Neural cell (in vitro differentiated cells): Measurements from ENCODE around the gene BIK. TPM values are rescaled to one million over a fixed set of nuclear protein-coding genes. Genes with fewer than 3 reads are reported as not detected.

ENCODE experiments used
- H2AFZ ChIP-seq: fragments of 200-600, 300-800 bp; sonication (generic), shearing (Covaris generic); 2 replicates; pipeline ENCODE4 v1.6.0; 2014; ENCODE audit warnings: low read depth, mild to moderate bottlenecking, antibody characterized with exemption, low read length, moderate library complexity
- H3F3A ChIP-seq: fragments of 200-600 bp; shearing (Covaris generic); 2 replicates; pipeline ENCODE4 v1.6.1; 2016; ENCODE audit warnings: mild to moderate bottlenecking, moderate library complexity, mixed read lengths, antibody characterized with exemption, low read length; ENCODE audit not compliant: insufficient read depth, poor library complexity, severe bottlenecking
- H3K27ac ChIP-seq: fragments of 200-600, 300-800 bp; sonication (generic), shearing (Covaris generic); 2 replicates; pipeline ENCODE4 v1.5.1; 2014; ENCODE audit warnings: mild to moderate bottlenecking, low read length, moderate library complexity
- H3K27me3 ChIP-seq: fragments of 300-800, 200-600 bp; sonication (generic), shearing (Covaris generic); 2 replicates; pipeline ENCODE4 v1.6.0; 2014; ENCODE audit warnings: mild to moderate bottlenecking, low read depth, low read length, moderate library complexity; ENCODE audit not compliant: insufficient read depth
- H3K36me3 ChIP-seq: fragments of 300-800, 200-600 bp; sonication (generic), shearing (Covaris generic); 2 replicates; pipeline ENCODE4 v1.5.1; 2014; ENCODE audit warnings: mild to moderate bottlenecking, antibody characterized with exemption, low read length, moderate library complexity; ENCODE audit not compliant: insufficient read depth
- H3K4me2 ChIP-seq: fragments of 300-800, 200-600 bp; sonication (generic), shearing (Covaris generic); 2 replicates; pipeline ENCODE4 v1.6.0; 2014; ENCODE audit warnings: mild to moderate bottlenecking, low read length
- H3K4me3 ChIP-seq: fragments of 300-800, 200-600 bp; sonication (generic), shearing (Covaris generic); 2 replicates; pipeline ENCODE4 v1.5.1; 2014; ENCODE audit warnings: mild to moderate bottlenecking, low read length, moderate library complexity
- H3K79me2 ChIP-seq: fragments of 200-600 bp; shearing (Covaris generic); replicated peaks from 2 replicates; pipeline ENCODE4 v1.6.0; 2014; ENCODE audit warnings: mild to moderate bottlenecking, low read length, moderate library complexity; ENCODE audit not compliant: insufficient read depth
- H3K9ac ChIP-seq: fragments of 300-800, 200-600 bp; sonication (generic), shearing (Covaris generic); 2 replicates; pipeline ENCODE4 v1.6.1; 2016; ENCODE audit warnings: mild to moderate bottlenecking, low read length, mixed read lengths
- H3K9me2 ChIP-seq: fragments of 200-600 bp; shearing (Covaris generic); 2 replicates; pipeline ENCODE4 v1.6.1; 2016; ENCODE audit warnings: mild to moderate bottlenecking, low read length, mixed read lengths; ENCODE audit not compliant: insufficient read depth
- H3K9me3 ChIP-seq: fragments of 200-600, 300-800 bp; sonication (generic), shearing (Covaris generic); 2 replicates; pipeline ENCODE4 v1.6.1; 2016; ENCODE audit warnings: mild to moderate bottlenecking, mixed run types, low read length, moderate library complexity, mixed read lengths
- H4K20me1 ChIP-seq: fragments of 200-600 bp; shearing (Covaris generic); 2 replicates; pipeline ENCODE4 v1.6.1; 2016; ENCODE audit warnings: mild to moderate bottlenecking, mixed run types; ENCODE audit not compliant: insufficient read depth
- CTCF ChIP-seq: fragments of 450-650 bp; IDR thresholded peaks from 2 replicates; pipeline ENCODE4 v1.5.1; 2014; ENCODE audit warnings: antibody characterized with exemption, mild to moderate bottlenecking, moderate library complexity; ENCODE audit not compliant: poor library complexity, severe bottlenecking
- EP300 ChIP-seq: fragments of 450-650 bp; conservative IDR thresholded peaks from 2 replicates; pipeline ENCODE4 v1.6.1; 2014; ENCODE audit warnings: antibody characterized with exemption, mild to moderate bottlenecking, moderate library complexity; ENCODE audit not compliant: poor library complexity, severe bottlenecking
- EZH2 ChIP-seq: fragments of 200-600, 300-800 bp; shearing (Covaris generic), sonication (generic); IDR thresholded peaks from 2 replicates; pipeline ENCODE4 v1.6.1; 2014; ENCODE audit warnings: antibody characterized with exemption, low read length, borderline replicate concordance, mild to moderate bottlenecking; ENCODE audit not compliant: insufficient read depth, poor library complexity, severe bottlenecking
- MXI1 ChIP-seq: fragments of 450-650 bp; conservative IDR thresholded peaks from 2 replicates; pipeline ENCODE4 v1.6.1; 2014; ENCODE audit warnings: antibody characterized with exemption, mild to moderate bottlenecking; ENCODE audit not compliant: poor library complexity, severe bottlenecking
- POLR2AphosphoS5 ChIP-seq: IDR thresholded peaks from 2 replicates; pipeline ENCODE4 v1.6.1; 2012
- RAD21 ChIP-seq: fragments of 450-650 bp; conservative IDR thresholded peaks from 2 replicates; pipeline ENCODE4 v1.6.1; 2014; ENCODE audit warnings: antibody characterized with exemption, mild to moderate bottlenecking, moderate library complexity
- REST ChIP-seq: IDR thresholded peaks from 2 replicates; pipeline ENCODE4 v1.6.1; 2012; ENCODE audit warnings: borderline replicate concordance
- SMC3 ChIP-seq: fragments of 450-650 bp; conservative IDR thresholded peaks from 2 replicates; pipeline ENCODE4 v1.6.1; 2014; ENCODE audit warnings: antibody characterized with exemption, mild to moderate bottlenecking, moderate library complexity; ENCODE audit not compliant: poor library complexity
- TAF1 ChIP-seq: IDR thresholded peaks from 2 replicates; pipeline ENCODE4 v1.6.1; 2012; ENCODE audit warnings: low read depth
- polyA plus RNA-seq: library from polyadenylated mRNA; depleted of rRNA; stranded (reverse); fragments of >200 nt; gene quantifications from 2 replicates; pipeline ENCODE4 v1.2.3, GENCODE V29; 2014

The BIK gene
- polyA plus RNA-seq, 1 donor from 2014 or later: 3.1 TPM

- no peak overlapping the region for H3K27ac ChIP-seq
- H3F3A ChIP-seq: no peaks in the 10 kb centered on the region
- no peak overlapping the region for H2AFZ ChIP-seq
- H3K9me2 ChIP-seq: no peaks in the 10 kb centered on the region
- no peaks in the 10 kb centered on the region for H3K36me3 ChIP-seq
- H4K20me1 ChIP-seq: no peaks in the 10 kb centered on the region
- TF ChIP-seq EZH2: no peak
- no peak for TF ChIP-seq SMC3
- no peak overlapping the region for H3K4me3 ChIP-seq
- no peak overlapping the region for H3K9ac ChIP-seq
- H3K79me2 ChIP-seq: no peaks in the 10 kb centered on the region
- no peak overlapping the region for H3K4me2 ChIP-seq
- no peaks in the 10 kb centered on the region for H3K9me3 ChIP-seq
- no peaks in the 10 kb centered on the region for H3K27me3 ChIP-seq
These were observed 59.6 kb downstream of the BIK start for GRCh38 chr22:43170131-43170480.

GRCh38 chr22:43171019-43171491, 60.5 kb downstream of the BIK start:
- no peaks in the 10 kb centered on the region for H3K9me2 ChIP-seq
- no peaks in the 10 kb centered on the region for H3K36me3 ChIP-seq
- H3K9ac ChIP-seq: no peak overlapping the region
- H2AFZ ChIP-seq: no peak overlapping the region
- H3K27ac ChIP-seq: no peak overlapping the region
- no peaks in the 10 kb centered on the region for H3K9me3 ChIP-seq
- H3K79me2 ChIP-seq: no peaks in the 10 kb centered on the region
- H3K4me3 ChIP-seq: no peak overlapping the region
- no peaks in the 10 kb centered on the region for H3K27me3 ChIP-seq
- no peaks in the 10 kb centered on the region for H3F3A ChIP-seq
- TF ChIP-seq POLR2AphosphoS5 (no peak), SMC3 (no peak), EP300 (no peak), TAF1 (no peak), MXI1 (no peak), RAD21 (no peak), REST (no peak), EZH2 (no peak), CTCF (no peak)
- no peak overlapping the region for H3K4me2 ChIP-seq
- no peaks in the 10 kb centered on the region for H4K20me1 ChIP-seq

GRCh38 chr22:43171607-43172006, 61.1 kb downstream of the BIK start:
- H3F3A ChIP-seq: no peaks in the 10 kb centered on the region
- H3K79me2 ChIP-seq: no peaks in the 10 kb centered on the region
- no peak overlapping the region for H3K9ac ChIP-seq
- no peak for TF ChIP-seq MXI1
- H3K9me2 ChIP-seq: no peaks in the 10 kb centered on the region
- H3K4me2 ChIP-seq: no peak overlapping the region
- no peak overlapping the region for H2AFZ ChIP-seq
- H4K20me1 ChIP-seq: no peaks in the 10 kb centered on the region
- no peaks in the 10 kb centered on the region for H3K9me3 ChIP-seq
- H3K4me3 ChIP-seq: no peak overlapping the region
- H3K27me3 ChIP-seq: no peaks in the 10 kb centered on the region
- no peaks in the 10 kb centered on the region for H3K36me3 ChIP-seq
- no peak overlapping the region for H3K27ac ChIP-seq
